Lung (tissue), 13 donors: ENCODE results near the gene GPRC5D. TPM values are rescaled to one million over a fixed set of nuclear protein-coding genes. Genes with fewer than 3 reads are reported as not detected.

ENCODE experiments used
- ATAC-seq: fragments of 200-7000 bp; cut with Tn5 transposase; one replicate; pipeline ENCODE4 v1.9.1; 2020; ENCODE audit warnings: moderate number of reproducible peaks; ENCODE audit not compliant: insufficient read depth, low FRiP score
- DNase-seq, 3 donors: peaks; one replicate each; pipeline ENCODE4 v3.0.0-alpha.2; 2013 to 2017
- H3K27ac ChIP-seq, 2 donors: one replicate each; pipeline ENCODE4 v1.5.1; 2013; ENCODE audit warnings: mild to moderate bottlenecking in 2 of 2, moderate library complexity in 2 of 2, control low read depth in 1 of 2, inconsistent platforms in 1 of 2, low read depth in 1 of 2, low read length in 1 of 2
- H3K27me3 ChIP-seq, 3 donors: one replicate each; pipeline ENCODE4 v1.5.1; 2013; ENCODE audit warnings: low read length in 2 of 3; ENCODE audit not compliant: control insufficient read depth in 3 of 3, insufficient read depth in 3 of 3
- H3K36me3 ChIP-seq, 4 donors: one replicate each; pipeline ENCODE4 v1.5.1; 2013; ENCODE audit warnings: low read length in 4 of 4, mild to moderate bottlenecking in 1 of 4, moderate library complexity in 1 of 4; ENCODE audit not compliant: control insufficient read depth in 4 of 4, insufficient read depth in 4 of 4
- H3K4me1 ChIP-seq, 5 donors: one replicate each; pipeline ENCODE4 v1.5.1; 2013; ENCODE audit warnings: low read length in 5 of 5, mild to moderate bottlenecking in 2 of 5, moderate library complexity in 1 of 5; ENCODE audit not compliant: control insufficient read depth in 5 of 5, insufficient read depth in 5 of 5
- H3K4me3 ChIP-seq: one replicate; pipeline ENCODE4 v1.5.1; 2013; ENCODE audit warnings: mild to moderate bottlenecking, control low read depth, moderate library complexity
- H3K9ac ChIP-seq, 2 donors: one replicate each; pipeline ENCODE4 v1.5.1; 2013; ENCODE audit warnings: low read length in 2 of 2, control low read depth in 1 of 2; ENCODE audit not compliant: insufficient read depth in 1 of 2
- H3K9me3 ChIP-seq, 4 donors: one replicate each; pipeline ENCODE4 v1.5.1; 2013; ENCODE audit warnings: low read length in 3 of 4, mild to moderate bottlenecking in 1 of 4, moderate library complexity in 1 of 4; ENCODE audit not compliant: control insufficient read depth in 4 of 4, insufficient read depth in 3 of 4
- CTCF ChIP-seq: IDR thresholded peaks from 2 replicates; pipeline ENCODE4 v1.5.1; 2012; ENCODE audit warnings: mild to moderate bottlenecking; ENCODE audit errors: control extremely low read depth, extremely low read depth
- WGBS, 2 donors: extraction: QIAGEN DNeasy Blood & Tissue Kit; methylation state at CpG; one replicate each; pipeline ENCODE4 v1.1.7; 2013; 5-methylcytosine and 5-hydroxymethylcytosine counted together
- polyA plus RNA-seq, 2 donors: library from polyadenylated mRNA; stranded (reverse); fragments of 200-250 nt; gene quantifications; one replicate each; pipeline ENCODE4 v1.2.1, GENCODE V29; 2013
- small RNA-seq: library from RNA; depleted of rRNA; stranded (forward); fragments of <200 nt; gene quantifications from one replicate; pipeline ENCODE3, GENCODE V24; 2014; ENCODE audit warnings: low replicate concordance
- total RNA-seq, 2 donors: library from RNA; depleted of rRNA in 1 of 2; stranded (reverse); fragments of >200 nt in 1 of 2; gene quantifications; one replicate each; pipeline ENCODE4 v1.2.1, GENCODE V29; 2014 to 2021
- donor health status: control.
- donor health status: control.
- donor health status: Bipolar disorder and iron deficiency.
- donor health status: healthy.
- donor health status: DM: yes; HTN: yes; CAD: no.

The GPRC5D gene
- total and polyA plus RNA-seq, 4 donors, result 0.14 to 0.30 TPM; not detected in 2

GRCh38 chr12:12891881-12892355 is 60.1 kb downstream of the GPRC5D start:
- DNase-seq (no peak), ATAC-seq (no peak)
- WGBS, 2 donors, result 40 to 53% methylated on average over 7 of the region's 7 CpGs
- H3K27me3 ChIP-seq, result no peaks in the 10 kb centered on the region
- H3K9ac ChIP-seq, result peak overlapping the region; percentile 59 to 64
- peak overlapping the region in 1 of 2 donors; percentile 82 for H3K27ac ChIP-seq
- peak overlapping the region; percentile 29 for H3K4me3 ChIP-seq
- H3K4me1 ChIP-seq, result peaks cover 0 to 16% (median 5%) of the 10 kb centered on the region in 5 donors
- H3K36me3 ChIP-seq, result no peaks in the 10 kb centered on the region
- no peak for TF ChIP-seq CTCF
- H3K9me3 ChIP-seq, result no peaks in the 10 kb centered on the region

GRCh38 chr12:12891080-12891880 is 60.7 kb downstream of the GPRC5D start, which contains the start of gene GPRC5A:
TSS of gene GPRC5A (plus strand) at chr12:12891562. CDS start at chr12:12908250, 16,688 bp downstream.
- peak; percentile 86 for ATAC-seq
- no peaks in the 10 kb centered on the region for H3K9me3 ChIP-seq
- H3K4me1 ChIP-seq, result peaks cover 0 to 16% (median 5%) of the 10 kb centered on the region in 5 donors
- H3K36me3 ChIP-seq, result no peaks in the 10 kb centered on the region
- peak within 1 kb of the TSS in 1 of 2 donors; percentile 89 for H3K27ac ChIP-seq
- TF ChIP-seq CTCF, result no peak
- WGBS, 2 donors, result 1 to 3% methylated on average over 44 to 50 of the region's 50 CpGs
- H3K4me3 ChIP-seq, result peak within 1 kb of the TSS; percentile 29
- peak within 1 kb of the TSS; percentile 59 to 64 for H3K9ac ChIP-seq
- DNase-seq, result peak; percentile 91 to 94 (median 92)
- no peaks in the 10 kb centered on the region for H3K27me3 ChIP-seq

Small RNA genes within 50 kb of the gene (small RNA-seq; reads per million reads assigned to genes)
- gene RF00604, result 1.4 reads per million, percentile 87 among the genes with 10 or more reads in this experiment

Other genes starting within 250 kb of the GPRC5D start
- 10 to 100 TPM; 41.2 to 89.4 TPM for gene CDKN1B, start 234.8 kb downstream of the GPRC5D start, total RNA-seq
- gene CDKN1B, start 234.8 kb downstream of the GPRC5D start, polyA plus RNA-seq, result 10 to 100 TPM; 27.3 to 38.5 TPM
- 10 to 100 TPM; 19.4 to 22.9 TPM for gene APOLD1, start 166.5 kb downstream of the GPRC5D start, total RNA-seq
- 10 to 100 TPM in 1 of 2 donors, 1 to 10 TPM in 1; 3.1 to 22.2 TPM for gene APOLD1, start 166.5 kb downstream of the GPRC5D start, polyA plus RNA-seq
- gene DDX47, start 138.8 kb downstream of the GPRC5D start, total RNA-seq, result 10 to 100 TPM; 44.5 to 79.2 TPM
- gene DDX47, start 138.8 kb downstream of the GPRC5D start, polyA plus RNA-seq, result 10 to 100 TPM; 28.2 to 36.3 TPM
- 100 to 1,000 TPM; 212 to 418 TPM for gene GPRC5A, start 60.6 kb downstream of the GPRC5D start, total RNA-seq
- 100 to 1,000 TPM; 117 to 131 TPM for gene GPRC5A, start 60.6 kb downstream of the GPRC5D start, polyA plus RNA-seq
- gene HEBP1, start 48.1 kb upstream of the GPRC5D start, total RNA-seq, result 10 to 100 TPM; 40.5 to 62.7 TPM
- gene HEBP1, start 48.1 kb upstream of the GPRC5D start, polyA plus RNA-seq, result 10 to 100 TPM; 48.2 to 59.1 TPM
- gene FAM234B, start 92.2 kb upstream of the GPRC5D start, total RNA-seq, result 10 to 100 TPM in 1 of 2 donors, 1 to 10 TPM in 1; 9.0 to 10.4 TPM
- 1 to 10 TPM; 1.4 to 3.6 TPM for gene FAM234B, start 92.2 kb upstream of the GPRC5D start, polyA plus RNA-seq
- not detected for gene GSG1, start 151.5 kb upstream of the GPRC5D start, total RNA-seq
- gene GSG1, start 151.5 kb upstream of the GPRC5D start, polyA plus RNA-seq, result not detected
- gene EMP1, start 244.6 kb upstream of the GPRC5D start, total RNA-seq, result 100 to 1,000 TPM in 1 of 2 donors, 10 to 100 TPM in 1; 67.5 to 348 TPM
- 100 to 1,000 TPM in 1 of 2 donors, 10 to 100 TPM in 1; 91.7 to 243 TPM for gene EMP1, start 244.6 kb upstream of the GPRC5D start, polyA plus RNA-seq